Lower leg skin (tissue), 4 donors: ENCODE measurements around the gene ERC2. TPM values are rescaled to one million over a fixed set of nuclear protein-coding genes. Genes with fewer than 3 reads are reported as not detected.

Experiments
- DNase-seq, 2 donors: peaks; one replicate each; pipeline ENCODE4 v3.0.0-alpha.2; 2019; ENCODE audit warnings: low spot score in 2 of 2
- H3K4me3 ChIP-seq: fragments of 200-600 bp; sonication (generic); 2 replicates; pipeline ENCODE4 v1.5.1; 2017; ENCODE audit warnings: mild to moderate bottlenecking, low read depth; ENCODE audit not compliant: poor library complexity, severe bottlenecking
- CTCF ChIP-seq, 3 donors: fragments of 450-650 bp; IDR thresholded peaks; one replicate each; pipeline ENCODE4 v1.5.1; 2016; ENCODE audit warnings: antibody characterized with exemption in 3 of 3, mild to moderate bottlenecking in 3 of 3, moderate library complexity in 2 of 3
- POLR2A ChIP-seq, 2 donors: fragments of 450-650 bp; IDR thresholded peaks; one replicate each; pipeline ENCODE4 v1.6.1; 2016 to 2017; ENCODE audit warnings: antibody characterized with exemption in 2 of 2, mild to moderate bottlenecking in 1 of 2, moderate library complexity in 1 of 2
- WGBS, 2 donors: methylation state at CpG; one replicate each; pipeline ENCODE4 v1.1.5; 2018; 5-methylcytosine and 5-hydroxymethylcytosine counted together
- intact Hi-C: fragments of 100-400 bp; cut with DNase I; formaldehyde crosslinking; loops from one replicate; pipeline ENCODE4 v1.15.0; 2023; ENCODE audit warnings: low total_unique reads
- total RNA-seq, 4 donors: library from RNA; depleted of rRNA; stranded (reverse); fragments of >200 nt; gene quantifications; one replicate each; pipeline ENCODE4 v1.1.0, GENCODE V29; 2016

The ERC2 gene
- total RNA-seq, 4 donors from 2014 or later, result 0.23 to 1.3 (median 0.42) TPM; not detected in 1

DNA sequence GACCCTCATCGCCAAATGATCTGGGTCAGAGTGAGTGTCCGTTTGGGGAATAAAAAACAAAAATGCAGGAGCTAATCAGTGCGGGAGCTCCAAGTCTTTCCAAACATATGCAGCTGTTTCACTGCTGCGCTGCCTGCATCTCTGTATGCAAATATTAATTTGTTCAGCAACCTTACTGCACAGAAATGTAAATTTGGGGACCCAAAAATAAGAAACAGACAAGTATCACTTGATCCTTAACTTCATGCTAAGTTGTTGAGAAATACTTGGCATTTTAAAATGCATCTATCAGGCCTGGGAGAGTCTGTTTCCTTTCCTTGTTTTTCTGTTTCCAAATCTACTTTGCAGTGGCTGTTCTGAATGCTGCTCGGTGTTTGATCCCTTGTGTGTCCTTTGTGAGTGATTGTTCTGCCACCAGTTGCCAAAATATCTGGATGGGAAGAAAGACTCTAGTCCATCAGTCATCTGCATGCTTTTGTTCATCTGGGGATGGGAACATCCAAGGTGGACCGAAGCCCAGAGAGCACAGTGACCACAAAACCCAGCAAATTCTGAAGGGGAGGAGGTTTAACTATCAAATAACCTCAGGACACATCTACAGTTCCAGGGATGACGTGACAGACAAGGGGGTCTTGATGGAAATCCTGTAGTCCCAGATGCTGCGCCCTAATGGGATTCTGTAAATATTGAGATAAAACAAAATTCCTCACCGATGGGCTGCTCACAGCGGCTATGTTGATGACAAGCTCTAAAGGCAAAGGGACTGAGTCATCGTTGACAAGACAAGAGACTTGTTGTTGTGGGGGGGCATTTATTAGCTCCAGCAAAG lies 781.6 kb downstream of the ERC2 start:
- H3K4me3 ChIP-seq, result no peak overlapping the region
- intact Hi-C loops, result no loop called here
- TF ChIP-seq POLR2A (IDR thresholded peaks at IDR 0.05) (no peak), CTCF (IDR thresholded peaks at IDR 0.05) (no peak)
- no peak for DNase-seq
- WGBS, 2 donors, result 70 to 73% methylated on average over 11 of the region's 11 CpGs

DNA sequence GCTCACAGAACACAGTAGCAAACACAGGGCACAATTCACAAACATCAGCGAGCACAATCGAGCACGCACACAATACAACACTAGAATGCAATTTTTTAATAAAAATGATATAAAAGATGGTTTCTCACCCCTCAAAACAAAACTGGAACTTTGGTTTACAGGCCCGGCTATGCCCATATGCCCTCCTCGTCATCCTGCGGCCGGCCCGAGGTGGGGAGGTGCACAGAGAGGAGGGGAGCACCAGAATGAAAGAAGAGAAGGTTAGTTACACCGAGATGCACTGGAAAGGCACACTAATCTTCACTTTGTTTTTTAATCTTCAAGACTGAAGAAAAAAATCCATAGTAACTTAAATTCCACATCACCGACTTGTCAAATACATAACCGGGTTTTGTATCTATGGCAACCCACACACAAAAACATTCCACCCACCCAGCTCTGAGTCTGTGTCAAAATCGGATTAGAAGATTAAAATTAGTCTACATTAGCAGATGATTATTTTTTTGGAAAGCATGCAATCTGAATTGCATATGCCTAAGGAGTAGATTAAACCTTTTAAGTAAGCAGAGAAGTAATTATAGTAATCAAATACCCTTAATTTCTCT lies 784.5 kb downstream of the ERC2 start:
- 75% methylated on average over 12 of the region's 12 CpGs for WGBS, 2 donors
- no peak overlapping the region for H3K4me3 ChIP-seq
- no peak for DNase-seq
- TF ChIP-seq POLR2A (IDR thresholded peaks at IDR 0.05) (no peak), CTCF (IDR thresholded peaks at IDR 0.05) (no peak)
- intact Hi-C loops, result no loop called here

DNA sequence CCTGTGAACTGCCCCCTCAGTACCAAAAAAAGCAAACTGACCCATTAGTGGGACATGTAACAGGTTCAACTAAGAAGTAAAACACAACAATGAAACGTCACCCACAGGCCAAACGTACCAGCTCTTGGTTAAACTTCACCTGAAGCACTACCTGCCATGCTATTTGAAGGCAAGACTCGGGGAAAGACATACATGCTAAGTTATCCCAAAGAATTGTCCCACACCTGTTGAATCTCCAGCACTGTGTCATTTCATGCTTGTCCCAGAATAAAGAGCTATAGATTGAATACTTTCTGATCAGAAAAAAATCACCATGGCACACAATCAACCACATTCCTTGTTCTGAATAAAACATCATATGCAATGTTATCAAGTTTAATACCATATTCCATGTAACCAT lies 785.8 kb downstream of the ERC2 start:
- no peak overlapping the region for H3K4me3 ChIP-seq
- no peak for DNase-seq
- intact Hi-C loops, result no loop called here
- TF ChIP-seq CTCF (IDR thresholded peaks at IDR 0.05) (no peak), POLR2A (IDR thresholded peaks at IDR 0.05) (no peak)
- WGBS, 2 donors, result 86 to 92% methylated on average over 3 of the region's 3 CpGs

GRCh38 chr3:55678546-55679216 lies 789.6 kb downstream of the ERC2 start:
- no peak overlapping the region for H3K4me3 ChIP-seq
- intact Hi-C loops, result loop anchor here (5.0 kb wide), 1 partner anchor 1141 kb away; no protein-coding TSS in a partner anchor
- WGBS, 2 donors, result 68 to 69% methylated on average over 5 of the region's 5 CpGs
- TF ChIP-seq CTCF (IDR thresholded peaks at IDR 0.05), result no peak
- TF ChIP-seq POLR2A (IDR thresholded peaks at IDR 0.05), result no peak
- DNase-seq, result no peak

DNA sequence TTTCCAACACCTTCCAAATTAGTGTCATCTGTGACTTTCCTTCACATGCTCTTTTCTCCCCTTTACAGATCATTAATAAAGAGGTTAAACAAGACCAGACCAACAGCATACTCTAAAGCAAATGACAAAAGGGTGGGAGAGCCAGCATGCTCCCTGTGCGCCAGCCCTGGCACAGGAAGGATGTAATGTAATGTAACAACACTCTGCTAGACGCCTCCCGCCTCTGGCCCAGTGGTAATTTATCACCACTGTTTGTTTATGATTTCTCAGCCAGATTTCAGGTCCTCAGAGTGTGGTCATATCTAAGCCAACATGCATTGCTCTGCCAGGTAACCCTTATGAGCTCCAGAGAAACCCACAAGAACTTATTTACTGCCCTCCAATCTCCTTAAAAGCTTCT lies 791.6 kb downstream of the ERC2 start:
- intact Hi-C loops, result loop anchor here (5.0 kb wide), 1 partner anchor 1139 kb away; no protein-coding TSS in a partner anchor
- H3K4me3 ChIP-seq, result no peak overlapping the region
- 12 to 25% methylated on average over 3 of the region's 3 CpGs for whole genome bisulfite sequencing, 2 donors
- DNase-seq, result no peak
- no peak for TF ChIP-seq POLR2A (IDR thresholded peaks at IDR 0.05)
- no peak for TF ChIP-seq CTCF (IDR thresholded peaks at IDR 0.05)
